ENCODE results near the gene LRRC38.
A peak's percentile ranks its signal among the peaks of the same experiment; 100 is the strongest.

Gene LRRC38

GRCh38 chr1:13514821-13515220 is 1.0 kb upstream of the LRRC38 start:
- DNase-seq: no peak

- DNase-seq: no peak
These were observed 524 bp downstream of the LRRC38 start for GRCh38 chr1:13513063-13513894.

GRCh38 chr1:13512472-13512871 is 1.3 kb downstream of the LRRC38 start:
- DNase-seq: no peak

- no peak for DNase-seq
These were observed 3.3 kb downstream of the LRRC38 start for GRCh38 chr1:13510499-13510898.

- no peak for DNase-seq
These were observed 6.7 kb downstream of the LRRC38 start for GRCh38 chr1:13507075-13507474.

GRCh38 chr1:13505020-13505419 is 8.8 kb downstream of the LRRC38 start:
- DNase-seq: no peak

GRCh38 chr1:13500806-13501205 is 13.0 kb downstream of the LRRC38 start:
- DNase-seq: no peak

- no peak for DNase-seq
These were observed 14.4 kb downstream of the LRRC38 start for GRCh38 chr1:13499422-13499821.

GRCh38 chr1:13498553-13498952 is 15.2 kb downstream of the LRRC38 start:
- no peak for DNase-seq

GRCh38 chr1:13495186-13495585 is 18.6 kb downstream of the LRRC38 start:
- DNase-seq: no peak

GRCh38 chr1:13494712-13495111 is 19.1 kb downstream of the LRRC38 start:
- DNase-seq: no peak

GRCh38 chr1:13494025-13494424 is 19.8 kb downstream of the LRRC38 start:
- DNase-seq: peak; percentile 21

- DNase-seq: no peak
These were observed 21.1 kb downstream of the LRRC38 start for GRCh38 chr1:13492711-13493110.

- DNase-seq: no peak
These were observed 25.8 kb downstream of the LRRC38 start for GRCh38 chr1:13487957-13488356.

GRCh38 chr1:13487143-13487868 is 26.5 kb downstream of the LRRC38 start:
- no peak for DNase-seq

GRCh38 chr1:13483946-13484345 is 29.9 kb downstream of the LRRC38 start:
- no peak for DNase-seq

GRCh38 chr1:13482600-13482999 is 31.2 kb downstream of the LRRC38 start:
- DNase-seq: no peak

- no peak for DNase-seq
These were observed 34.5 kb downstream of the LRRC38 start for GRCh38 chr1:13479171-13479856.

GRCh38 chr1:13478692-13479091 is 35.1 kb downstream of the LRRC38 start:
- no peak for DNase-seq

GRCh38 chr1:13469343-13469742 is 44.5 kb downstream of the LRRC38 start:
- no peak for DNase-seq

- no peak for DNase-seq
These were observed 48.3 kb downstream of the LRRC38 start for GRCh38 chr1:13465515-13465914.

- DNase-seq: no peak
These were observed 51.1 kb downstream of the LRRC38 start for GRCh38 chr1:13462682-13463081.

GRCh38 chr1:13461977-13462376 is 51.8 kb downstream of the LRRC38 start:
- no peak for DNase-seq

Measured in activated CD4-positive, alpha-beta T cell treated with anti-CD3 and anti-CD28 coated beads, Interleukin-10, Interleukin-2, amounts not matched to agents 100 ng/mL and 50 ng/mL, durations not matched to agents 16 hours and 8 hours (primary cell).